ENCODE data around the gene COQ9. TPM values are rescaled to one million over a fixed set of nuclear protein-coding genes. Genes with fewer than 3 reads are reported as not detected.

COQ9 gene
- total RNA-seq, 1 experiment from 2014 or later = 114 TPM

DNA sequence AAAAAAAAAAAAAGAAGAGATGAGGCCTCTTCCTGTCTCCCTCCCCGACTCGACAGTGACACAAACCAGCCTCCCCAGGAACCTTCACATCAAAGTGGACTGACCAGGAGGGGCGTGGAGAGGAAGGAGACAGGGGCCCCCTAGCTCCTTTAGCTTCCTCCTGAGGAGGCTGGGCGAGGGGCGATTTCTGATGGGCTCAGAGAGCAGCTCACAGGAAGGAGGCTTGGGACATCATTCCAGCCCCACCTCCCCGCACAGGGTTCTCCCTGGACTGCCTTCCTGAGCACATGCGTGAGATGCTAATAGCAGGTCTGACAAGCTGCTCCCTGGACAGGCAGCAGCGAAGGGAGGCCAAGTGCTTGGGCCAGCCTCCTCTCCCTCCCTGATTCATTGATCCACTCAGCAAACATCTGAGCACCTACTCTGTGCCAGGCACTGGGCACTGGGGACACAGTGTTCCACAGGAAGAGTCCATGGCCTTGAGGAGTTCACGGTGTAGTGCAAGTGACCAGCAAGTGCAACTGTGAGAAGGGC lies 53.4 kb downstream of the COQ9 start:
- in situ Hi-C loops (cut with HindIII; ENCODE audit: low pct_unique_long_range_greater_than_20kb, low sequenced_read_pairs) = no loop called here
- DNase-seq (ENCODE audit: low read depth) = no peak

DNA sequence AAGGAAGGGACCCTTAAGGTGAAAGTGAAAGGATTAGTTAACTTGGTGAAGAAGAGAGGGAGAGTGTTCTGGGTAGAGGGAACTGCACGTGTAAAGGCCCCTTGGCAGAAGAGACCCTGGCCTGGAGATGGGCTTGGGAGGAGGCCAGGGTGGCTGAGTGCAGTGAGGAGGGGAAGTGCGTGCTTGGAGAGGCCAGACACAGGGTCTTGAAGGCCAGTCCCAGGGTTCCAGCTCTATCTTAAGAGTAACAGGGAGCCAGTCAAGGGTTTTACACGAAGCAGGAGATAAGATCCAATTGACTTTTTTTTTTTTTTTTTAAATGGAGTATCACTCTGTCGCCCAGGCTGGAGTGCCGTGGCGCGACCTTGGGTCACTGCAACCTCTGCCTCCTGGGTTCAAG lies 54.2 kb downstream of the COQ9 start:
- no peak for DNase-seq (ENCODE audit: low read depth)
- in situ Hi-C loops (cut with HindIII; ENCODE audit: low pct_unique_long_range_greater_than_20kb, low sequenced_read_pairs) = no loop called here

DNA sequence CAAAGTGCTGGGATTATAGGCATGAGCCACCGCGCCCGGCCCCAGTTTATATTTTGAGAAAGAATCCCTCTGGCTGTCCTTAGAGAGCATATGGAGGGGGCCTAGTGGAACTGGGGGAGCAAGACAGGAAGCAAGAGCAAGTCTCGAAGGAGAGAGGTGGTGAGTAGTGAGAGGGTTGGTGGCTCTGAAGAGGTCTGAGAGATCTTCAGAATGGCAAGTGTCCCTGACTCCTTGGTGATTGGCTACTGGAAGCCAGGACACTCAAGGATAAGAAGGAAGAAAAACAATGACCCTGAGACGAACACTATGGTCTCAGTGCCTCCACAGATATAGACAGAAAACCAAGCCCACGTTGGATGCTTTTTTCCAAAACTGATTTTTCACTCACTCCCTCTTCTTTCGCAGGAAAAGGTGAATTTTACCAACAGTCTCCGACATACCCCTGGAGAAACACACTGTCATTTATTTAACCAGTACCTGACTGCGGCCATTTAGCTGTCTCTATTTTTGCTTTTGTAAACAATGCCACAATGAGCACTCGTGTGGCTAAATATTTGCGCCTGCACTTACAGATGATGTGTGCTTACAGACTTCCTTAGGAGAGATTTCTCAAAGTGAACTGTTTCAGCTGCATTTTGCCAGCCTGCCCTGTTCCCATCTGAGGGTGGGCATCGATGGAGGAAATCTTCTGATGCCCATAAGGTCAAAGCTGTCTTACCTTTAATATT lies 54.9 kb downstream of the COQ9 start:
- in situ Hi-C loops (cut with HindIII; ENCODE audit: low pct_unique_long_range_greater_than_20kb, low sequenced_read_pairs) = no loop called here
- no peak for DNase-seq (ENCODE audit: low read depth)

DNA sequence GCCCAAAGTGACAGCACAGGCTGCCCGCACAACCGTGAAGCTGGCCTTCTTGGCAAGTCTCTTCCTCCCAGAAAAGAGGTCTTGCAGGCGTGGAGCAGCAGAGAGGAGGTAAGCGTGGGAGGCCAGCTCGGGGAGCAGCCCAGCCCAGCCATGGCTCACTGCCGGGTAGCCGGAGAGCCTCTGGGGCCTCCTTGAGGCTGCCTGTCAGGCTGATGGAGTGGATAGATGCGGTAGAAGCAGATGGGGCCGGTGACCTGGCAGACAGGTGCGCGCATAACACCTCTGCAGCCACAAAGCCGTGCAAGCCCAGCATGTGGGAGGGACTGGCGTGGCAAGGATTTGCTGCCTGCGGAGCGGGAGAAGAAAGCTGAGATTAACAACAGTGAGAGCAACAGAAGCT lies 56.1 kb downstream of the COQ9 start:
- in situ Hi-C loops (cut with HindIII; ENCODE audit: low pct_unique_long_range_greater_than_20kb, low sequenced_read_pairs) = no loop called here
- no peak for DNase-seq (ENCODE audit: low read depth)

DNA sequence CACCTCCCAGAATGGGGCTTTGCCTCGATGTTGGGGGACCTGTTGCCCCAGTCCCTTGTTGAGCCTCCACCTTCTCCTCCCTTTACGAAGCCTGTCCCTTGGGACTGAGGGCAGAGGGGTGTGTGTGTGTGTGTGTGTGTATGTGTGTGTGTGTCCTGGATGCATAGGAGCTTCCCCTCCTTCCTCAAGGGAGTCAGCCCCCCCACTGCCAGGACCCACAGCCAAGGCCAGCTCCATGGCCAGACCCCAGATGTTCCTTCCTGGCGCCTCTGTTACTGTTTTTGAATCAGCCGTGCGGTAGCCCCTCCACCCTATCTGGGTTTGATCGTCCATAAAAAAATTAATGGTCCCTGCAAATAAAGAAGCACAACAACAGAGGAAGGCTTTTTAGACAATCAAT lies 56.7 kb downstream of the COQ9 start:
- DNase-seq (ENCODE audit: low read depth) = no peak
- in situ Hi-C loops (cut with HindIII; ENCODE audit: low pct_unique_long_range_greater_than_20kb, low sequenced_read_pairs) = no loop called here

DNA sequence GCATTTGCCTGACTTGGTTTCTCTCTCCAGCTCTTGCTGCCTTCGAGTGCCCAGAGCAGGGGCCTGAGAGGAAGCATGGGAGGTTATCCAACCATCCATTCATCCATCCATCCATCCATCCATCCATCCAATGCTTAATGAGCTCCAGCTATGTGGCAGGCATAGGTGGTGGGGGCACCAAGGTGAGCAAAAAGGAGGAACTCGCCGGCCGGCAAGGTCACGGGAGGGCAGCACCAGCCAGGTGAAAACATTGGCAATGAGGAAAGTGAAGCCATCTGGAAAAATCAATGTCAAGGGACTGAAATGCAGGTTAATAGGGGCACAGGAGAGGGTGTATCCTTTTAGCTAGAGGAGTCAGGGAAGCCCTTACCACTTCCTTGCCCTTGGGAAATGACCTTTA lies 57.2 kb downstream of the COQ9 start:
- in situ Hi-C loops (cut with HindIII; ENCODE audit: low pct_unique_long_range_greater_than_20kb, low sequenced_read_pairs) = no loop called here
- DNase-seq (ENCODE audit: low read depth) = no peak

DNA sequence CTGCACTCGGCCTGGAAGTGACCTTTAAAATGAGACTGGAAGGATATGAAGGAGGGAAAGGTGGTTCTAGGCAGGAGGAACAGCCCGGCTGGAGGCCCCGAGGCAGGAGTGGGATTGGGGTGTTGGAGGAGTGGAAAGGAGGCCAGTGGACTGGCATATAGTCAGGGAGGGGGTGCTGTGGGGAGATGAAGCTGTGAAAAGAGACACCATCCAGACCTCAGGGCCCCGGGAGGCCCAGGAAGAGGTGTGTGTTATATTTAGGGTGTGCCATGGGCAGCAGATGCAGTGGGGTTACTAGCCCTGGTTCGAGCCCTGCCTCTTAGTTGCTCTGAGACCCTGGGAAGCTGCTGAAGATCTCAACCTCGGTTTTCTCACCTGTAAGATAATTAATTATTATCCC lies 57.9 kb downstream of the COQ9 start:
- DNase-seq (ENCODE audit: low read depth) = no peak
- in situ Hi-C loops (cut with HindIII; ENCODE audit: low pct_unique_long_range_greater_than_20kb, low sequenced_read_pairs) = no loop called here

DNA sequence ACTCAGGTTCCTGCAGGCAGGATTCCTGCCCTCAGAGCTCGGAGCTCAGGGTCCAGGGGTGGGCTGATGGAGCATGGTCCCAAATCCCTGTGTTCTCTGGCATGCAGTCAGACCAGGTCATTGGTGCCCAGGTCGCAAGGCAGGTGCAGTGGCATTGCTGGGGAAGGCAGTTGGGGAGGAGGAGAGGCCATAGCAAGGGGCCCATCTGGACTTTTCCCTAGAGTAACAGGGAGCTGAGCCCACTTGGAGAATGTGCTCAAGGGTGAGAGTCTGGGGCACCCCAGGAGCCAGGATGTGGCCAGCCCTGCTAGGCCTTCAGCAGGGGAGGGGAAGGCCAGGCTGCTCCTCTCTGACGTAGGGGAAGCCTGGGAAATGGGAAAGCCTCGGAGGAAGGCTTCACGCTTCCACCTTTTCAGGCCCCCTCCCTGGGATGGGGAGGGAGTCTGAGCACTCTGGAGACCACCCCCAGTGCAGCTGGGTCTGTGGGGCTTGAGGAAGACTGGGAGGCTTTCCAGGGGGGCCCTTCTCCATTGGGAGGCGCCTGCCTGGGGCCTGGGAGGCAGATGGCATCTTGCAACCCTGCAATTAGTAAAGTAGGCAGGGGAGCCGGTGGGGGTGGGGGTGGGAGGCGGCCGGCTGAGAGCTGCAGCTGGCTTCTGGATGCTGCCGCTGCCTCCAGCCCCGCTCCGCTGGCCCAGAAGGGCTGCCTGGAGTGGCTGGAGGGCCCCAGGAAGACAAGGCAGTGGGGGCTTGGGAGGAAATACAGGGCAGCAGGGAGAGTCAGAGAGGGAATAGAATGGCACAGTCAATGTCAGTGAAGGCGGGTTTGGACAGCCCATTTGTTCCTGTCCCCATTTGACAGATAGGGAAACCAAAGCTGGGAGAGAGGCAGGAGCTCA lies 60.1 kb downstream of the COQ9 start:
- no peak for DNase-seq (ENCODE audit: low read depth)
- in situ Hi-C loops (cut with HindIII; ENCODE audit: low pct_unique_long_range_greater_than_20kb, low sequenced_read_pairs) = no loop called here

DNA sequence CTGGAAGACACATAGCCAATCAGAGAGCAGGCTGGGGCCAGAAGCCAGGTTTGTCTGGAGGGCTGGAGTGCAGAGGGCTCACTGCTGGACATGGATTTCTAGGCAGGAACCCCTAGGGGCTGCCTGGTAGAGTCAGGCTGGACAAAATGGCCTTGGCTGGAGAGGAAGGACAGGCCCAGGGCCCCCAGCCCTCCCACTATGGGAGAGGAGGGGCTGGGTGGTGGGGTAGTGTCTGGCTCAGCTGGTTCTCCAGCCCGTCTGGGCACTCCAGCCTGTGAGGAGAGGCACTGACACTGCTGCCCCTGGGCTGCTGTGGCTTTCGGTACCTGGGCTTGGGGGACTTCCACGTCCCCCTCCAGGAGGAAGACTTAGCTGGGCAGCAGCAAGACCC lies 60.8 kb downstream of the COQ9 start:
- in situ Hi-C loops (cut with HindIII; ENCODE audit: low pct_unique_long_range_greater_than_20kb, low sequenced_read_pairs) = no loop called here
- no peak for DNase-seq (ENCODE audit: low read depth)

DNA sequence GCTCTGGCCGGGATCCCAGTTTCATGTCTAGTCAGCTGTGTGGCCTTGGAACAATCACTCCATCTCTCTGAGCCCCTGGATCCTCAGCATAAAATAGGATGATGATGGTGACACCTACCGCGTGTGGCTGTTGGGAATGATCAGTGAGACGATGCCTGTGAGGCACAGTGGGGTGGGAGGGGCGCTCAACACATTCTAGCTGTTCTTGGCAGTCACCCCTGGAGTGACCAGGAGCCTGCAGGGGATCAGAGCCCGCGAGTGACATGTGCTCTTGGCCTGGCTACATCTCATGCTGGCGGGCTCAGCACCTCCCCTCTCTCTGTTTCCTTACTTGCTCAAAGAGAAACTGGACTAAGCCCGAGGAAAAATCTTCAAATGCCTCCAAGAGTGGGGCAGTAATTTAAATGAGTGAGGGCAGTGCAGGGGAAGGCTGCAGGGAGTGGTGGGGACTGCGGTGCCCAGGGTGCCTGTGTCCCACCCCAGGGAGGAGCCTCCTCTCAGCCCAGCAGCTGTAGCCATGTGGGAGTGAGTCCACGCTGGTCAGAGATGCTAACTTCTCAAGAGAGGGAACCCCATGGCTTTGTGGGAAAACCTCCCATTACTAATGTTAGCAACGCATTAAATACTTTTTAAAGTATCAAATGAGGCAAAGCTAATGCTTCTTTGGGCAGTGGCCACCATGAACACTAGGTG lies 62.1 kb downstream of the COQ9 start:
- in situ Hi-C loops (cut with HindIII; ENCODE audit: low pct_unique_long_range_greater_than_20kb, low sequenced_read_pairs) = no loop called here
- no peak for DNase-seq (ENCODE audit: low read depth)

DNA sequence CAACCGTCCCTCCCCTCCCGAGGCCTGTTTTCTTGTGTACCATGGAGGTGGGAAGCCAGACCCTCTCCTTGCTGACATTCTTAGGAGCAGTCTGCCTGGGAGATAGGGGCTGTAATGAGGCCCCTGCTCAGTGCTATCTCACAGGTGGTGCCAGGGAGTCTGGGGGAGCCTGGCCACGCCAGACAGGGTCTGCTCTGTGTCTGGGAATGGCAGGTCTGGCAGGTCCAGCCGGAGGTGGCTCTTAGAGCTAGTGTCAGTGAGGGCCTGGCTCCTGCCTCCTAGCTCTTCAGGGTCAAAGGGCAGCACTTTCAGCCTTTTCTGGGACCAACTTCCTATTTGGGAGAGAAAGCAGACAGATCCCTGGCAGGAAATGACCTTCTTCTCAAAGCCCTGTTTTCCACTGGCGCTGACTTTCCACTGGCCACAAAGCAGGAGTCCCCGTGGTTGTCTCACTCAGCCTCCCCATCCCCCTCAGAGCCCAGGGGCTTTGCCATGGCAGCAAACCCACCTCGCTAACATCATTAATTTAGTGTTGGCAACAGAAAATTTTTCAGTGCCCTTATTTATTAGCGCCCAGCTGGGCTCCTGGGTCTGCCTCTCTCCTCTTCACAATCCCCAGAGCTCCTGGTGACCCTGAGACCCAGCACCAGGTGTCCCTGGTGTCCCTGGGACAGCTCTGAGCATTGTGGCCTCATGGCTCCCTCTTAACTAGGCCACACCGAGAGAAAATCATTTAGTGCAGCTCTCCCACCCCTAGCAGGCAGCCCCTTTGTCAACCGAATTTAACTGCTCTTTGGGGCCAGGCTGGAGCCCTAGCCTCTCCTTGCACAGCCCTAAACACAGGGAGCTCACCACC lies 63.0 kb downstream of the COQ9 start:
- in situ Hi-C loops (cut with HindIII; ENCODE audit: low pct_unique_long_range_greater_than_20kb, low sequenced_read_pairs) = no loop called here
- DNase-seq (ENCODE audit: low read depth) = no peak

Other genes starting within 250 kb of the COQ9 start
- gene ARL2BP, start 202.2 kb upstream of the COQ9 start, total RNA-seq (2014; rRNA removed; shearing (Covaris generic); ENCODE audit: low replicate concordance) = 134 and 155 TPM in 2 replicates
- 17.0 and 21.3 TPM in 2 replicates for gene PLLP, start 162.8 kb upstream of the COQ9 start, total RNA-seq (2014; rRNA removed; shearing (Covaris generic); ENCODE audit: low replicate concordance)
- gene CCL22, start 88.7 kb upstream of the COQ9 start, total RNA-seq (2014; rRNA removed; shearing (Covaris generic); ENCODE audit: low replicate concordance) = not detected in 2 replicates
- 16.4 and 59.5 TPM in 2 replicates for gene CX3CL1, start 75.0 kb upstream of the COQ9 start, total RNA-seq (2014; rRNA removed; shearing (Covaris generic); ENCODE audit: low replicate concordance)
- gene CCL17, start 42.7 kb upstream of the COQ9 start, total RNA-seq (2014; rRNA removed; shearing (Covaris generic); ENCODE audit: low replicate concordance) = not detected in 2 replicates
- 89.8 and 130 TPM in 2 replicates for gene CIAPIN1, start 94 bp upstream of the COQ9 start, total RNA-seq (2014; rRNA removed; shearing (Covaris generic); ENCODE audit: low replicate concordance)
- 134 and 225 TPM in 2 replicates for gene POLR2C, start 15.2 kb downstream of the COQ9 start, total RNA-seq (2014; rRNA removed; shearing (Covaris generic); ENCODE audit: low replicate concordance)
- 21.9 and 50.0 TPM in 2 replicates for gene DOK4, start 39.0 kb downstream of the COQ9 start, total RNA-seq (2014; rRNA removed; shearing (Covaris generic); ENCODE audit: low replicate concordance)
- 22.2 and 23.1 TPM in 2 replicates for gene CCDC102A, start 89.1 kb downstream of the COQ9 start, total RNA-seq (2014; rRNA removed; shearing (Covaris generic); ENCODE audit: low replicate concordance)
- not detected in 2 replicates for gene ADGRG5, start 95.2 kb downstream of the COQ9 start, total RNA-seq (2014; rRNA removed; shearing (Covaris generic); ENCODE audit: low replicate concordance)
- gene ADGRG1, start 181.2 kb downstream of the COQ9 start, total RNA-seq (2014; rRNA removed; shearing (Covaris generic); ENCODE audit: low replicate concordance) = 32.2 and 37.7 TPM in 2 replicates
- not detected in 2 replicates for gene ADGRG3, start 220.8 kb downstream of the COQ9 start, total RNA-seq (2014; rRNA removed; shearing (Covaris generic); ENCODE audit: low replicate concordance)
- gene DRC7, start 247.3 kb downstream of the COQ9 start, total RNA-seq (2014; rRNA removed; shearing (Covaris generic); ENCODE audit: low replicate concordance) = 0.35 TPM in 1 of 2 replicates, not detected in the other

Measured in Caki2 (cell line).